NK-92 (cell line): Measurements from ENCODE around the gene FNBP1.
"Not testable (repeated sequence)": the region's sequence is repeated elsewhere in the genome, so short reads cannot be mapped to it uniquely, and the experiment has no call there.

Source experiments
- DNase-seq: peaks from one replicate; lab custom pipeline; 2025; ENCODE audit not compliant: unreplicated experiment; lab: John Stamatoyannopoulos, UW

Gene FNBP1

GRCh38 chr9:129895376-129896268, 147.4 kb downstream of the FNBP1 start:
- DNase-seq = no peak

- no peak for DNase-seq
Measured at GRCh38 chr9:129894120-129894823, 148.7 kb downstream of the FNBP1 start.

- DNase-seq = no peak
Measured at GRCh38 chr9:129891569-129891968, 151.4 kb downstream of the FNBP1 start.

GRCh38 chr9:129890718-129891299, 152.2 kb downstream of the FNBP1 start:
- DNase-seq = not testable (repeated sequence)

- DNase-seq = no peak
Measured at GRCh38 chr9:129889941-129890717, 152.9 kb downstream of the FNBP1 start.

GRCh38 chr9:129889122-129889940, 153.7 kb downstream of the FNBP1 start:
- no peak for DNase-seq

GRCh38 chr9:129888293-129889121, 154.5 kb downstream of the FNBP1 start:
- DNase-seq = peak; percentile 63

GRCh38 chr9:129887334-129888292, 155.4 kb downstream of the FNBP1 start:
- DNase-seq = no peak

GRCh38 chr9:129886226-129887174, 156.5 kb downstream of the FNBP1 start:
- no peak for DNase-seq

GRCh38 chr9:129885670-129886106, 157.3 kb downstream of the FNBP1 start:
- DNase-seq = no peak

- no peak for DNase-seq
Measured at GRCh38 chr9:129885018-129885669, 157.8 kb downstream of the FNBP1 start.

- peak; percentile 79 for DNase-seq
Measured at GRCh38 chr9:129884220-129885017, 158.6 kb downstream of the FNBP1 start.

GRCh38 chr9:129881547-129882324, 161.3 kb downstream of the FNBP1 start:
- no peak for DNase-seq

GRCh38 chr9:129880654-129881546, 162.1 kb downstream of the FNBP1 start:
- no peak for DNase-seq
